Esophagus squamous epithelium (tissue), 5 donors: ENCODE results near the gene UBL3. TPM values are rescaled to one million over a fixed set of nuclear protein-coding genes. Genes with fewer than 3 reads are reported as not detected.

ENCODE experiments used
- DNase-seq: peaks from one replicate; lab custom pipeline; 2025; lab: John Stamatoyannopoulos, UW
- H3K27ac ChIP-seq, 4 donors: fragments of 200-600 bp; sonication (generic); one replicate each; pipeline ENCODE4 v1.5.1; 2016 to 2019; ENCODE audit warnings: mild to moderate bottlenecking in 1 of 4
- H3K27me3 ChIP-seq, 4 donors: fragments of 200-600 bp; sonication (generic); 1 replicate in 3 of 4; 2 replicates in 1 of 4; pipeline versions ENCODE4 v1.5.1 to v1.6.0; 2017 to 2021; ENCODE audit warnings: antibody characterized with exemption in 1 of 4
- H3K36me3 ChIP-seq, 3 donors: fragments of 200-600 bp; sonication (generic); one replicate each; pipeline ENCODE4 v1.5.1; 2016 to 2019
- H3K4me1 ChIP-seq, 3 donors: fragments of 200-600 bp; sonication (generic); one replicate each; pipeline ENCODE4 v1.5.1; 2017 to 2019
- H3K4me3 ChIP-seq, 4 donors: fragments of 200-600 bp; sonication (generic); 1 replicate in 3 of 4; 2 replicates in 1 of 4; pipeline ENCODE4 v1.5.1; 2016 to 2019; ENCODE audit warnings: mild to moderate bottlenecking in 2 of 4, moderate library complexity in 1 of 4
- H3K9me3 ChIP-seq, 3 donors: fragments of 200-600 bp; sonication (generic); one replicate each; pipeline ENCODE4 v1.5.1; 2016 to 2019
- POLR2A ChIP-seq, 4 donors: fragments of 450-650 bp; IDR thresholded peaks; one replicate each; pipeline ENCODE4 v1.6.1; 2017; ENCODE audit warnings: antibody characterized with exemption in 4 of 4, mild to moderate bottlenecking in 4 of 4, moderate library complexity in 3 of 4
- WGBS, 2 donors: methylation state at CpG; one replicate each; pipeline ENCODE4 v1.1.5; 2018; 5-methylcytosine and 5-hydroxymethylcytosine counted together
- intact Hi-C: fragments of 100-400 bp; cut with DNase I; formaldehyde crosslinking; loops from one replicate; pipeline ENCODE4 v1.15.0; 2022
- total RNA-seq, 4 donors: library from RNA; depleted of rRNA; stranded (reverse); fragments of >200 nt; gene quantifications; one replicate each; pipeline ENCODE4 v1.1.0, GENCODE V29; 2016
- TF ChIP-seq, protein P1 (sequence below), 6 experiments: fragments of 450-650 bp in 4 of 6; fragments of 200-600 bp in 2 of 6; sonication (generic) in 2 of 6; IDR thresholded peaks; one replicate each; pipeline ENCODE4 v1.5.1; 2016 to 2019; ENCODE audit warnings: antibody characterized with exemption in 6 of 6, mild to moderate bottlenecking in 4 of 6, moderate library complexity in 4 of 6
- donor health status: DM: yes; HTN: yes; CAD: no.

The UBL3 gene
- total RNA-seq, 4 donors from 2014 or later, result 28.1 to 47.1 (median 35.4) TPM

DNA sequence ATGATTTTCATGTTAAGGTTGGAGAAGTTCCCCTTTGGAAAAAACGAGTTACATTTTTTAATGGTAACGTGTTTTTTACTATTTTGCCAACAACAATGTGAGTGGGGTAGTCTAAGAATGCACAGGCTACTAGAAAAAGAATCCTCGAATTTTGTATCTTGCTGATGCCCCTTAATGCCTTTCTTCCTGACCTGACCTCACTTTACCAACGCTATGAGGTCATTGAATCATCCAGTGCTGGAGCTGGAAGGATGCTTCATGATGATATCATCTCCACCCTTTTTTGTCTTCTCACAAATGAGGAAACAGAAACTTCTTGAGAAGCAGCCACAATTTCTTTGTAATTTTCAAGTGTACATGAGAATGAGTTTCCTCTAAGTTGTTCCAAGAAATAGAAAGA, 8.2 kb upstream of the UBL3 start:
- DNase-seq, result no peak
- 74 to 75% methylated on average over 4 of the region's 4 CpGs for WGBS, 2 donors
- Histone ChIP-seq H3K27me3 (peaks cover 0 to 8% (median 0%) of the 10 kb centered on the region in 4 donors), H3K36me3 (no peaks in the 10 kb centered on the region), H3K9me3 (no peaks in the 10 kb centered on the region), H3K4me1 (peaks cover 0 to 4% (median 0%) of the 10 kb centered on the region in 3 donors), H3K27ac (no peak overlapping the region), H3K4me3 (no peak overlapping the region)
- intact Hi-C loops, result no loop called here
- TF ChIP-seq POLR2A (IDR thresholded peaks at IDR 0.05), result no peak
- TF ChIP-seq, protein P1, sequence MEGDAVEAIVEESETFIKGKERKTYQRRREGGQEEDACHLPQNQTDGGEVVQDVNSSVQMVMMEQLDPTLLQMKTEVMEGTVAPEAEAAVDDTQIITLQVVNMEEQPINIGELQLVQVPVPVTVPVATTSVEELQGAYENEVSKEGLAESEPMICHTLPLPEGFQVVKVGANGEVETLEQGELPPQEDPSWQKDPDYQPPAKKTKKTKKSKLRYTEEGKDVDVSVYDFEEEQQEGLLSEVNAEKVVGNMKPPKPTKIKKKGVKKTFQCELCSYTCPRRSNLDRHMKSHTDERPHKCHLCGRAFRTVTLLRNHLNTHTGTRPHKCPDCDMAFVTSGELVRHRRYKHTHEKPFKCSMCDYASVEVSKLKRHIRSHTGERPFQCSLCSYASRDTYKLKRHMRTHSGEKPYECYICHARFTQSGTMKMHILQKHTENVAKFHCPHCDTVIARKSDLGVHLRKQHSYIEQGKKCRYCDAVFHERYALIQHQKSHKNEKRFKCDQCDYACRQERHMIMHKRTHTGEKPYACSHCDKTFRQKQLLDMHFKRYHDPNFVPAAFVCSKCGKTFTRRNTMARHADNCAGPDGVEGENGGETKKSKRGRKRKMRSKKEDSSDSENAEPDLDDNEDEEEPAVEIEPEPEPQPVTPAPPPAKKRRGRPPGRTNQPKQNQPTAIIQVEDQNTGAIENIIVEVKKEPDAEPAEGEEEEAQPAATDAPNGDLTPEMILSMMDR (IDR thresholded peaks at IDR 0.05), result no peak

DNA sequence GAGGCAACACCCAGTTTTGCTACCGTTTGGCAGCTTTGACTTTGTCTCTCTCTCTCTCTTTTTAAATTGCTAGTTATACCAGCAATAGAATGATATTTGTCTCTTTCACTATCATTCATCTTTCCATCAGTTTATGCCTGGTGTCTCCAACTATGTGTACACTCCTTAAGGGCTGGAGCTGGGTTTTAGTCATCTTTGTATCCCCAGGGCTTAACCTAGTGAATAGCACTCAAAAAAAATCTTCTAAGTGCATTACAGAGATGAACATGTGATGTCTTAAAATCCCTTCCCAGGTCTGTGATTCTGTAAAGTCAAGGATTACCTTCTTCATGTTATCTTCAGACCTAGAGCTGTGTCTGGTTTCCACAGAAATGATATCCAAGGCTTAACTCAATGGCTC, 7.8 kb upstream of the UBL3 start:
- Histone ChIP-seq H3K27me3 (peaks cover 0 to 8% (median 0%) of the 10 kb centered on the region in 4 donors), H3K27ac (no peak overlapping the region), H3K9me3 (no peaks in the 10 kb centered on the region), H3K36me3 (no peaks in the 10 kb centered on the region), H3K4me3 (no peak overlapping the region), H3K4me1 (peaks cover 0 to 4% (median 0%) of the 10 kb centered on the region in 3 donors)
- WGBS, 2 donors, result 18 to 50% methylated on average over 1 of the region's 1 CpG
- intact Hi-C loops, result no loop called here
- no peak for TF ChIP-seq POLR2A (IDR thresholded peaks at IDR 0.05)
- TF ChIP-seq, protein P1 (IDR thresholded peaks at IDR 0.05), result no peak
- no peak for DNase-seq

DNA sequence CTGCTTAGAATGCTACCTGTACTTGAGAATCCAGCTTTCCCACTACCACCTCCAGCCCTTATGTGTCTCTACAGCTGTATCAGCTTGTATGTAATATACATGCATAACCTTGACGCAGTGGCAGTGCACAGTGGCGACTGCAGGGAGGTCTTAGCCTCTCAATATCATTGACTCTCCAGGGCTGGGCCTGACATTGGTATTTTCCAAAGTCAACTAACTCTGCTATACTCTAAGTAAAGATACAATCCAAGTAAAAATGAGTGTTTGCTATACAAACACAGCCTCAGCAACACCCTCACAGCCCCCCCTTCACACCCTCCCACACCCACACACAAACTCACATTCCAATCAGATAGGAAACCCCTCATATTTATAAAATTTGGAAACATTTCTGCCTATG, 6.7 kb upstream of the UBL3 start:
- WGBS, 2 donors, result 91 to 100% methylated on average over 1 to 2 of the region's 2 CpGs
- no peaks in the 10 kb centered on the region for H3K9me3 ChIP-seq
- intact Hi-C loops, result no loop called here
- H3K4me1 ChIP-seq, result peaks cover 0 to 4% (median 0%) of the 10 kb centered on the region in 3 donors
- H3K36me3 ChIP-seq, result no peaks in the 10 kb centered on the region
- no peak for TF ChIP-seq POLR2A (IDR thresholded peaks at IDR 0.05)
- TF ChIP-seq, protein P1 (IDR thresholded peaks at IDR 0.05), result no peak
- no peak overlapping the region for H3K27ac ChIP-seq
- no peak for DNase-seq
- H3K4me3 ChIP-seq, result no peak overlapping the region
- H3K27me3 ChIP-seq, result peaks cover 0 to under 1% (median 0%) of the 10 kb centered on the region in 4 donors

DNA sequence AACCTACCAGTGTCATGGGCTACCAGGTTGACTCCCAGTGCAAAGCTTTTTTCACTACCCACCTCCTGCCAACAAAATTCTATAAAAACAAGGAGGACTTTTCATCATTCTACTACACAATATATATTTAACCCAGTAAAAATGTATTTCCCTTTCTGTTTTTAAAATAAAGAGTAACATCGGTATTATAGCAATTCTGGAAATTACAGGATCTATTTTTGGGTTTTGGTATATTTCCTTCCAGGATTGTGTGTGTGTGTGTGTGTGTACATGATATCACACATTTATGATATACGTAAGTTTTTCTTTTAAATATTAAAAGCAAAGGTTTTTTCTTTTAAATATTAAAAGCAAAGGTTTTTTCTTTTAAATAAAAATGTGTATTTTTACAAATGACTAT, 6.0 kb upstream of the UBL3 start:
- Histone ChIP-seq H3K9me3 (no peaks in the 10 kb centered on the region), H3K27me3 (no peaks in the 10 kb centered on the region), H3K4me3 (no peak overlapping the region), H3K4me1 (peaks cover 0 to 4% (median 0%) of the 10 kb centered on the region in 3 donors), H3K36me3 (no peaks in the 10 kb centered on the region), H3K27ac (no peak overlapping the region)
- intact Hi-C loops, result no loop called here
- no peak for TF ChIP-seq POLR2A (IDR thresholded peaks at IDR 0.05)
- TF ChIP-seq, protein P1 (IDR thresholded peaks at IDR 0.05), result no peak
- DNase-seq, result no peak
- WGBS, 2 donors, result 81 to 83% methylated on average over 2 of the region's 2 CpGs

DNA sequence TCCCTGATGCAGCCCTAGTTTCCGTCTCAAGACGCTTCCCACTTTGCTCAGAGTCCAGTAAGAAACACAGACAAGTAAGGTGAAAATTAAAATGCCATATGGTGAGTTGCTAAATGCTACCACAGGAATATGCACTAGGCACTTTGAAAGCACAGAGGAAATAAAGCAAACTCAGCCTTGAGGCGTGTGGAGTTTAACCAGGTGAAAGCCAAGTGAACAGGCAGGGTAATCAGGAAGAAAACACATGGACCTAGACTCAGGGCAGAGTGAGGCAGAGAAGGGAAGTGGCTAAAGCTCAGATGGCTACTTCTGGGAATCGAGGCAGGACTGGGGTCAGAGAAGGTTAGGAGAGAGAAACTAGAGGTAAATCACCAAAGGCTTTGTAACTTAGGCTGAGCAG, 5.4 kb upstream of the UBL3 start:
- H3K27ac ChIP-seq, result peak overlapping the region in 2 of 4 donors; percentile 5 to 10
- no peaks in the 10 kb centered on the region for H3K27me3 ChIP-seq
- no peak for DNase-seq
- TF ChIP-seq POLR2A (IDR thresholded peaks at IDR 0.05), result no peak
- TF ChIP-seq, protein P1 (IDR thresholded peaks at IDR 0.05), result no peak
- peaks cover 0 to 7% (median 0%) of the 10 kb centered on the region in 3 donors for H3K4me1 ChIP-seq
- no peaks in the 10 kb centered on the region for H3K36me3 ChIP-seq
- H3K4me3 ChIP-seq, result no peak overlapping the region
- no peaks in the 10 kb centered on the region for H3K9me3 ChIP-seq
- intact Hi-C loops, result no loop called here
- WGBS, 2 donors, result 28 to 66% methylated on average over 2 to 4 of the region's 4 CpGs
